HCT116 (cell line): ENCODE data around the gene DLG2. TPM values are rescaled to one million over a fixed set of nuclear protein-coding genes. Genes with fewer than 3 reads are reported as not detected.

Experiments
- ATAC-seq: fragments of 200-7000 bp; cut with Tn5 transposase; 2 replicates; pipeline ENCODE4 v1.9.1; 2020; ENCODE audit warnings: mild to moderate bottlenecking, moderate library complexity
- BruUV-seq: library from RNA; stranded (reverse); fragments of 400-500 nt; replicated peaks from 2 replicates; lab custom pipeline; 2021; lab: Mats Ljungman, UMichigan
- CTCF ChIA-PET: fragments of 300-600 bp; sonication (Branson Sonifier 250); formaldehyde crosslinking; loops from one replicate; lab custom pipeline; 2021; ENCODE audit warnings: antibody characterized with exemption; lab: Charles Lee
- POLR2A ChIA-PET: fragments of 300-600, 350-600 bp; sonication (Branson Sonifier 250); formaldehyde crosslinking; loops from one replicate; lab custom pipeline; 2021; ENCODE audit warnings: antibody characterized with exemption; lab: Charles Lee
- RAD21 ChIA-PET, 2 experiments: fragments of 300-600 bp; sonication (Branson Sonifier 250); formaldehyde crosslinking; loops; one replicate each; lab custom pipeline; 2023; ENCODE audit warnings: low total read pairs in 2 of 2; ENCODE audit not compliant: uncharacterized antibody in 2 of 2, unreplicated experiment in 2 of 2, low non-redundant PET in 1 of 2; lab: Charles Lee
- DNase-seq: peaks from one replicate; pipeline ENCODE4 v3.0.0-alpha.2; 2010; ENCODE audit warnings: low read depth, low spot score
- H2AFZ ChIP-seq: fragments of 200-600 bp; shearing (Covaris generic), sonication (generic); 2 replicates; pipeline ENCODE4 v1.6.1; 2017; ENCODE audit warnings: low read depth, mixed run types, mixed read lengths, antibody characterized with exemption, low read length; ENCODE audit not compliant: poor library complexity, severe bottlenecking
- H3K27ac ChIP-seq: 2 replicates; pipeline ENCODE4 v1.5.1; 2012; ENCODE audit warnings: low read depth, low read length
- H3K27me3 ChIP-seq: fragments of 200-600 bp; sonication (generic); 2 replicates; pipeline ENCODE4 v1.6.1; 2016; ENCODE audit warnings: mixed run types, low read length, mixed read lengths; ENCODE audit not compliant: insufficient read depth
- H3K36me3 ChIP-seq, 2 experiments: fragments of 200-500 bp in 1 of 2; fragments of 200-600 bp in 1 of 2; sonication (Bioruptor generic) in 1 of 2; sonication (generic) in 1 of 2; 2 replicates each; pipeline versions ENCODE4 v1.5.1 to v1.6.1; 2014 to 2016; ENCODE audit warnings: low read length in 2 of 2, inconsistent platforms in 1 of 2, mixed read lengths in 1 of 2, mixed run types in 1 of 2; ENCODE audit not compliant: insufficient read depth in 2 of 2, control insufficient read depth in 1 of 2
- H3K4me1 ChIP-seq, 2 experiments: fragments of 200-600 bp in 1 of 2; sonication (generic) in 1 of 2; 2 replicates each; pipeline versions ENCODE4 v1.5.1 to v1.6.1; 2012 to 2017; ENCODE audit warnings: low read length in 2 of 2, inconsistent platforms in 1 of 2, mild to moderate bottlenecking in 1 of 2, mixed read lengths in 1 of 2, mixed run types in 1 of 2, moderate library complexity in 1 of 2; ENCODE audit not compliant: insufficient read depth in 2 of 2, control insufficient read depth in 1 of 2
- H3K4me2 ChIP-seq: fragments of 200-600 bp; sonication (generic); 2 replicates; pipeline ENCODE4 v1.6.1; 2017; ENCODE audit warnings: mixed run types, low read length, mixed read lengths
- H3K4me3 ChIP-seq, 2 experiments: fragments of 200-600 bp in 1 of 2; sonication (generic) in 1 of 2; replicated peaks in 1 of 2; 2 replicates each; pipeline ENCODE4 v1.5.1; 2011 to 2016; ENCODE audit warnings: low read length in 2 of 2, control low read depth in 1 of 2, low read depth in 1 of 2, mild to moderate bottlenecking in 1 of 2, mixed read lengths in 1 of 2, mixed run types in 1 of 2
- H3K79me2 ChIP-seq: fragments of 200-600 bp; sonication (generic); 2 replicates; pipeline ENCODE4 v1.6.1; 2017; ENCODE audit warnings: mild to moderate bottlenecking, mixed run types, low read length, moderate library complexity, mixed read lengths; ENCODE audit not compliant: insufficient read depth
- H3K9ac ChIP-seq: fragments of 200-600 bp; sonication (generic); 2 replicates; pipeline ENCODE4 v1.6.1; 2016; ENCODE audit warnings: low read length, mixed read lengths
- H3K9me2 ChIP-seq: fragments of 200-600 bp; sonication (generic), shearing (Covaris generic); 2 replicates; pipeline ENCODE4 v1.6.1; 2017; ENCODE audit warnings: mixed run types, mild to moderate bottlenecking, moderate library complexity; ENCODE audit not compliant: insufficient read depth
- H3K9me3 ChIP-seq, 2 experiments: fragments of 200-500 bp in 1 of 2; fragments of 200-600 bp in 1 of 2; sonication (Bioruptor generic) in 1 of 2; sonication (generic) in 1 of 2; 2 replicates each; pipeline ENCODE4 v1.6.1; 2014 to 2017; ENCODE audit warnings: low read length in 2 of 2, mixed read lengths in 2 of 2, inconsistent platforms in 1 of 2, low read depth in 1 of 2, mild to moderate bottlenecking in 1 of 2, mixed run types in 1 of 2, moderate library complexity in 1 of 2; ENCODE audit not compliant: control insufficient read depth in 1 of 2, insufficient read depth in 1 of 2
- H4K20me1 ChIP-seq: fragments of 200-600 bp; sonication (generic), shearing (Covaris generic); 2 replicates; pipeline ENCODE4 v1.6.1; 2017; ENCODE audit warnings: mixed run types, mild to moderate bottlenecking, moderate library complexity; ENCODE audit not compliant: insufficient read depth
- CBX3 ChIP-seq: IDR thresholded peaks from 2 replicates; pipeline ENCODE4 v1.6.1; 2012; ENCODE audit warnings: low read depth
- CEBPB ChIP-seq: IDR thresholded peaks from 2 replicates; pipeline ENCODE4 v1.6.1; 2012; ENCODE audit warnings: low read depth
- CTCF ChIP-seq, 3 experiments: fragments of 200-600 bp in 1 of 3; sonication (generic) in 1 of 3; IDR thresholded peaks in 2 of 3; conservative IDR thresholded peaks in 1 of 3; 2 replicates each; pipeline ENCODE4 v1.5.1; 2012 to 2017; ENCODE audit warnings: low read depth in 2 of 3, low read length in 2 of 3, antibody characterized with exemption in 1 of 3, borderline replicate concordance in 1 of 3, control low read depth in 1 of 3, mild to moderate bottlenecking in 1 of 3, mixed read lengths in 1 of 3, mixed run types in 1 of 3, moderate library complexity in 1 of 3; ENCODE audit not compliant: insufficient read depth in 1 of 3
- EGR1 ChIP-seq: IDR thresholded peaks from 2 replicates; pipeline ENCODE4 v1.6.1; 2012; ENCODE audit warnings: low read depth
- EZH2 ChIP-seq: fragments of 200-600 bp; sonication (generic); IDR thresholded peaks from 2 replicates; pipeline ENCODE4 v1.6.1; 2017; ENCODE audit warnings: antibody characterized with exemption, mixed run types
- EZH2phosphoT487 ChIP-seq: fragments of 200-600 bp; IDR thresholded peaks from 2 replicates; pipeline ENCODE4 v1.6.1; 2018; ENCODE audit warnings: antibody characterized with exemption, borderline replicate concordance
- FOSL1 ChIP-seq: IDR thresholded peaks from 2 replicates; pipeline ENCODE4 v1.6.1; 2012; ENCODE audit warnings: low read depth
- JUND ChIP-seq: IDR thresholded peaks from 2 replicates; pipeline ENCODE4 v1.6.1; 2012
- POLR2A ChIP-seq: IDR thresholded peaks from 2 replicates; pipeline ENCODE4 v1.7.0; 2011; ENCODE audit warnings: borderline replicate concordance; ENCODE audit not compliant: insufficient read depth, insufficient read length; ENCODE audit errors: extremely low read depth
- POLR2AphosphoS5 ChIP-seq: IDR thresholded peaks from 2 replicates; pipeline ENCODE4 v1.6.1; 2011; ENCODE audit warnings: mild to moderate bottlenecking, low read depth, low read length, moderate library complexity
- REST ChIP-seq: IDR thresholded peaks from 2 replicates; pipeline ENCODE4 v1.6.1; 2012; ENCODE audit warnings: low read depth
- SIN3A ChIP-seq: IDR thresholded peaks from 2 replicates; pipeline ENCODE4 v1.6.1; 2012; ENCODE audit warnings: low read depth
- SP1 ChIP-seq: IDR thresholded peaks from 2 replicates; pipeline ENCODE4 v1.6.1; 2012; ENCODE audit warnings: low read depth
- TCF7L2 ChIP-seq: IDR thresholded peaks from 2 replicates; pipeline ENCODE4 v1.7.0; 2011; ENCODE audit warnings: borderline replicate concordance, inconsistent platforms; ENCODE audit not compliant: insufficient read depth, insufficient read length; ENCODE audit errors: extremely low read depth
- YY1 ChIP-seq: IDR thresholded peaks from 2 replicates; pipeline ENCODE4 v1.6.1; 2011; ENCODE audit warnings: low read length, low read depth, moderate library complexity, mild to moderate bottlenecking; ENCODE audit not compliant: insufficient replicate concordance; ENCODE audit errors: extremely low read depth
- ZNF274 ChIP-seq: fragments of 200-500 bp; sonication (Bioruptor generic); IDR thresholded peaks from 2 replicates; pipeline ENCODE4 v1.6.1; 2014; ENCODE audit warnings: mild to moderate bottlenecking, low read depth, low read length, inconsistent platforms
- intact Hi-C: fragments of 100-400 bp; cut with micrococcal nuclease; formaldehyde crosslinking; loops from 2 replicates; pipeline ENCODE4 v1.10.0; 2022
- total RNA-seq: library from RNA; stranded (reverse); gene quantifications from one replicate; pipeline ENCODE4 v1.2.1, GENCODE V29; 2021; ENCODE audit not compliant: unreplicated experiment
- TF ChIP-seq, protein P1 (sequence below): IDR thresholded peaks from 2 replicates; pipeline ENCODE4 v1.6.1; 2012
- TF ChIP-seq, protein P2 (sequence below): IDR thresholded peaks from 2 replicates; pipeline ENCODE4 v1.6.1; 2011; ENCODE audit warnings: mild to moderate bottlenecking, low read length, moderate library complexity; ENCODE audit not compliant: insufficient replicate concordance; ENCODE audit errors: extremely low read depth
- TF ChIP-seq, protein P3 (sequence below): IDR thresholded peaks from 2 replicates; pipeline ENCODE4 v1.6.1; 2012

The DLG2 gene
- total RNA-seq, 1 experiment from 2014 or later, result 2.4 TPM

DNA sequence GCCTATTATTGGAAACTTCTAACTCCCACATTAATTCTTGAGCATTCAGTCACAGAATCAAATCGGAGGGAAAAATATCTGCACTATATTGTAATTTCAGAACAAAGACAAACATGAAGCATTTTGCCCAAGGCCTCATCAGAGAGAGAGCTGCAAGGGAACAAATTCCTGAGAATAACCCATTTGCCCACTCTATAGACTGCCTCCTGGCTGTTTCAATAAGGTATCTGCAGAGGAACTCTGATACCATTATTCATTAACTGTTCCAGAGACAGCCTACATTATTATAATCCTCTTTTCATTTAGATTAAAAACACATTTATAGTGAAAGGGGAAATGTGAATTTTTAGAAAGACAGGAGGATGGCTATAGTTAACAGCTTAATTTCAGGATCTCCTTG is 663.9 kb downstream of the DLG2 start:
- Histone ChIP-seq H3K27ac (no peak overlapping the region), H3K9me2 (no peaks in the 10 kb centered on the region), H3K4me2 (no peak overlapping the region), H3K36me3 (no peaks in the 10 kb centered on the region), H2AFZ (no peak overlapping the region), H3K79me2 (no peaks in the 10 kb centered on the region), H3K9ac (no peak overlapping the region), H3K4me1 (no peaks in the 10 kb centered on the region), H3K9me3 (no peaks in the 10 kb centered on the region), H3K27me3 (peaks cover 8% of the 10 kb centered on the region), H3K4me3 (no peak overlapping the region), H4K20me1 (no peaks in the 10 kb centered on the region)
- CTCF ChIA-PET, result no interaction called here
- TF ChIP-seq, protein P1, sequence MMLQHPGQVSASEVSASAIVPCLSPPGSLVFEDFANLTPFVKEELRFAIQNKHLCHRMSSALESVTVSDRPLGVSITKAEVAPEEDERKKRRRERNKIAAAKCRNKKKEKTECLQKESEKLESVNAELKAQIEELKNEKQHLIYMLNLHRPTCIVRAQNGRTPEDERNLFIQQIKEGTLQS, result no peak
- TF ChIP-seq EZH2 (no peak), EZH2phosphoT487 (no peak), CEBPB (no peak), CBX3 (no peak), POLR2AphosphoS5 (no peak), YY1 (no peak), CTCF (IDR thresholded peaks at IDR 0.05 in 2 of 3, conservative IDR thresholded peaks at IDR 0.05 in 1 of 3; ENCODE audit: borderline replicate concordance in 1 of 3, insufficient read depth in 1 of 3, low read depth in 2 of 3, low read length in 2 of 3) (no peak), REST (no peak), SP1 (no peak), ZNF274 (no peak), POLR2A (no peak), JUND (no peak), SIN3A (no peak), TCF7L2 (no peak), FOSL1 (no peak), EGR1 (no peak)
- TF ChIP-seq, protein P2, sequence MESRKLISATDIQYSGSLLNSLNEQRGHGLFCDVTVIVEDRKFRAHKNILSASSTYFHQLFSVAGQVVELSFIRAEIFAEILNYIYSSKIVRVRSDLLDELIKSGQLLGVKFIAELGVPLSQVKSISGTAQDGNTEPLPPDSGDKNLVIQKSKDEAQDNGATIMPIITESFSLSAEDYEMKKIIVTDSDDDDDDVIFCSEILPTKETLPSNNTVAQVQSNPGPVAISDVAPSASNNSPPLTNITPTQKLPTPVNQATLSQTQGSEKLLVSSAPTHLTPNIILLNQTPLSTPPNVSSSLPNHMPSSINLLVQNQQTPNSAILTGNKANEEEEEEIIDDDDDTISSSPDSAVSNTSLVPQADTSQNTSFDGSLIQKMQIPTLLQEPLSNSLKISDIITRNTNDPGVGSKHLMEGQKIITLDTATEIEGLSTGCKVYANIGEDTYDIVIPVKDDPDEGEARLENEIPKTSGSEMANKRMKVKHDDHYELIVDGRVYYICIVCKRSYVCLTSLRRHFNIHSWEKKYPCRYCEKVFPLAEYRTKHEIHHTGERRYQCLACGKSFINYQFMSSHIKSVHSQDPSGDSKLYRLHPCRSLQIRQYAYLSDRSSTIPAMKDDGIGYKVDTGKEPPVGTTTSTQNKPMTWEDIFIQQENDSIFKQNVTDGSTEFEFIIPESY, result no peak
- TF ChIP-seq, protein P3, sequence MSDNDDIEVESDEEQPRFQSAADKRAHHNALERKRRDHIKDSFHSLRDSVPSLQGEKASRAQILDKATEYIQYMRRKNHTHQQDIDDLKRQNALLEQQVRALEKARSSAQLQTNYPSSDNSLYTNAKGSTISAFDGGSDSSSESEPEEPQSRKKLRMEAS, result no peak
- no TSS peak for BruUV-seq
- POLR2A ChIA-PET, result no interaction called here
- no peak for ATAC-seq
- intact Hi-C loops, result no loop called here
- no peak for DNase-seq
- RAD21 ChIA-PET, result no interaction called here
